ENCODE results near the gene SSH3.

The SSH3 gene

GRCh38 chr11:67295846-67296245 lies 7.5 kb upstream of the SSH3 start:
- no peak for DNase-seq

- no peak for DNase-seq
These were observed 4.5 kb upstream of the SSH3 start for GRCh38 chr11:67298786-67299185.

- no peak for DNase-seq
These were observed 3.7 kb upstream of the SSH3 start for GRCh38 chr11:67299471-67300191.

- DNase-seq: no peak
These were observed 3.0 kb upstream of the SSH3 start for GRCh38 chr11:67300256-67300755.

GRCh38 chr11:67300756-67301312 lies 2.5 kb upstream of the SSH3 start:
- no peak for DNase-seq

GRCh38 chr11:67301313-67301921 lies 1.9 kb upstream of the SSH3 start:
- no peak for DNase-seq

- DNase-seq: no peak
These were observed 1.3 kb upstream of the SSH3 start for GRCh38 chr11:67301951-67302516.

- DNase-seq: no peak
These were observed 679 bp upstream of the SSH3 start for GRCh38 chr11:67302571-67303131.

GRCh38 chr11:67303835-67304411 lies 593 bp downstream of the SSH3 start:
- DNase-seq: no peak

- no peak for DNase-seq
These were observed 1.3 kb downstream of the SSH3 start for GRCh38 chr11:67304511-67305113.

- DNase-seq: no peak
These were observed 3.6 kb downstream of the SSH3 start for GRCh38 chr11:67306769-67307544.

GRCh38 chr11:67307545-67308001 lies 4.2 kb downstream of the SSH3 start:
- no peak for DNase-seq

GRCh38 chr11:67308031-67308866 lies 4.9 kb downstream of the SSH3 start:
- DNase-seq: no peak

GRCh38 chr11:67309166-67309565 lies 5.8 kb downstream of the SSH3 start:
- DNase-seq: no peak

GRCh38 chr11:67309661-67310061 lies 6.3 kb downstream of the SSH3 start:
- no peak for DNase-seq

GRCh38 chr11:67310246-67311050 lies 7.1 kb downstream of the SSH3 start:
- no peak for DNase-seq

GRCh38 chr11:67311051-67311555 lies 7.8 kb downstream of the SSH3 start:
- no peak for DNase-seq

- DNase-seq: no peak
These were observed 8.3 kb downstream of the SSH3 start for GRCh38 chr11:67311556-67312082.

Data from fibroblast of upper back skin (primary cell).